K562 (cell line): ENCODE results near the gene WT1. TPM values are rescaled to one million over a fixed set of nuclear protein-coding genes. Genes with fewer than 3 reads are reported as not detected.

ENCODE experiments used
- HCFC1 ChIP-seq: IDR thresholded peaks from 2 replicates; pipeline ENCODE4 v1.6.1; 2012; ENCODE audit warnings: low read depth, low read length, improper control_type of control experiment
- MAFF ChIP-seq: IDR thresholded peaks from 2 replicates; pipeline ENCODE4 v1.6.1; 2012; ENCODE audit warnings: low read length, improper control_type of control experiment
- NFATC3 ChIP-seq: fragments of 450-650 bp; IDR thresholded peaks from 2 replicates; pipeline ENCODE4 v1.6.1; 2017; ENCODE audit warnings: mild to moderate bottlenecking
- NFXL1 ChIP-seq: fragments of 450-650 bp; formaldehyde crosslinking; IDR thresholded peaks from 2 replicates; pipeline ENCODE4 v1.4.0; 2021; ENCODE audit warnings: mild to moderate bottlenecking
- RCOR1 ChIP-seq, 2 experiments: IDR thresholded peaks; 2 replicates each; pipeline ENCODE4 v1.6.1; 2012; ENCODE audit warnings: low read depth in 2 of 2, low read length in 2 of 2, borderline replicate concordance in 1 of 2, improper control_type of control experiment in 1 of 2
- ZC3H8 ChIP-seq: fragments of 450-650 bp; IDR thresholded peaks from 2 replicates; pipeline ENCODE4 v1.6.1; 2017
- ZFP30 ChIP-seq: fragments of 250-450 bp; sonication (Bioruptor Pico); IDR thresholded peaks from 2 replicates; pipeline ENCODE4 v1.8.0; 2022; ENCODE audit warnings: moderate library complexity, mild to moderate bottlenecking, inconsistent platforms, borderline replicate concordance
- ZNF444 ChIP-seq: fragments of 250-450 bp; sonication (Bioruptor Pico); IDR thresholded peaks from 2 replicates; pipeline ENCODE4 v1.4.0; 2020; ENCODE audit warnings: mild to moderate bottlenecking, moderate library complexity
- ZNF507 ChIP-seq: conservative IDR thresholded peaks from 2 replicates; pipeline ENCODE4 v1.6.1; 2017; ENCODE audit warnings: missing genetic modification characterization, missing compliant biosample characterization
- polyA plus RNA-seq, 8 experiments: library from polyadenylated mRNA; depleted of rRNA in 4 of 8; stranded (reverse) in 5 of 8; unstranded in 3 of 8; fragments of >200 nt; fragmentation: Nextera tagmentation in 2 of 8; fragmentation: Illumina TruSeq in 1 of 8; extraction: Ambion mirVana in 2 of 8; extraction: Trizol in 1 of 8; gene quantifications; 2 replicates each; pipeline versions ENCODE4 v1.2.1 to v1.2.3, GENCODE V29; 2011 to 2014; ENCODE audit warnings: inconsistent platforms in 1 of 8, missing spikeins in 1 of 8
- total RNA-seq, 7 experiments: library from RNA; depleted of rRNA in 6 of 7; stranded (reverse); fragments of >200 nt in 6 of 7; fragmentation: Illumina TruSeq in 2 of 7; extraction: Trizol in 2 of 7; gene quantifications; 2 replicates each; pipeline versions ENCODE4 v1.2.1 to v1.2.3, GENCODE V29; 2011 to 2021; ENCODE audit warnings: low replicate concordance in 1 of 7
- TF ChIP-seq, protein P1 (sequence below): fragments of 450-650 bp; IDR thresholded peaks from 2 replicates; pipeline ENCODE4 v1.7.1; 2018; ENCODE audit warnings: mild to moderate bottlenecking, low read depth; ENCODE audit not compliant: partially characterized antibody

The WT1 gene
- total and polyA plus RNA-seq, 9 of the 15 experiments (the other 6 are each of a cell fraction or from before 2014, with no cell fraction given), result 7.1 to 33.8 (median 19.4) TPM

DNA sequence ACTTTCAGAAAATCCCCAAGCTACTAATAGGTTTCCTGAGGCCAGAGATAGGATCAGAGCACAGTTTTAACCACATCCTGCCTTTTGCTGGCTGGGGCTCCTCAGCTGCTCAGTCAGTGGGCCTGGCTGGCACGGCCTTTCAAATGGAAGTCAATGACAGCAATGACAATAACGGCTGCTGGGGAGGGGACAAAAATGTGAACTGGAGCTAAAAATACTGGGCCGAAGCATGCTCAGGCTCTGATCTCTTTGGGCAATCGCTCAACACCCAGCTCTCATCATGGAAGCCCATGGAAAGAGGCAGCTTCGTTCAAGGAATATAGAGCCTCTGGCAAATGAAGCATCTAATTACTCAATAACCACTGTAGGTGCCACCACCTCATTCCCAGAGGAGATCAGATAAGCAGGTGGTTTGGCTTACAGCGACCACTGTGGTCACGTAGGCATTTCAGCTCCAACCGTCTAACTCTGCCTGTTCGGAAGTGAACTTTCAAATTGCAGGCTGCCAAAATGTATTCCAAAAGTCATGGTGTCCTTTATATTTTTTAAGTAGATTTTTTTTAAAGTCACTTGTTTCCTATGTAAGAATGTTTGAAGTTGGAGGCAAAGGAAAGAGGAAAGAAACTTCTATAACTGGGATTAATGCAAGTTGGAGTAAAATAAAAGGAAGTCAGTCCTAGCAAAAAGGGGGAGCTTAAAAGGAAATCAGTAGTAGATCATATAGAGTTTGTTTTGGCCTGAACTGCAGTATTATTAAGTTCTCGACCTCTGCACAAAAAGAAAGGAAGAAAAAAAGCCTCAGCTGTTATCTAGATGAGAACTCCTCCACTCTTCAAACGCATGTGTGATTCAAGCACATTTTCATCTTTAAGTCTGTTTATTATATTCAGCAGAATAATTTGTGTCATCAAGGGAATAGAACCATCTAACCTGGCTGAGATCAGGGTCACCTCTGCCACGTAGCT is 14.1 kb downstream of the WT1 start (continued):
- TF ChIP-seq ZFP30, result no peak
- TF ChIP-seq MAFF, result no peak
- TF ChIP-seq, protein P1, sequence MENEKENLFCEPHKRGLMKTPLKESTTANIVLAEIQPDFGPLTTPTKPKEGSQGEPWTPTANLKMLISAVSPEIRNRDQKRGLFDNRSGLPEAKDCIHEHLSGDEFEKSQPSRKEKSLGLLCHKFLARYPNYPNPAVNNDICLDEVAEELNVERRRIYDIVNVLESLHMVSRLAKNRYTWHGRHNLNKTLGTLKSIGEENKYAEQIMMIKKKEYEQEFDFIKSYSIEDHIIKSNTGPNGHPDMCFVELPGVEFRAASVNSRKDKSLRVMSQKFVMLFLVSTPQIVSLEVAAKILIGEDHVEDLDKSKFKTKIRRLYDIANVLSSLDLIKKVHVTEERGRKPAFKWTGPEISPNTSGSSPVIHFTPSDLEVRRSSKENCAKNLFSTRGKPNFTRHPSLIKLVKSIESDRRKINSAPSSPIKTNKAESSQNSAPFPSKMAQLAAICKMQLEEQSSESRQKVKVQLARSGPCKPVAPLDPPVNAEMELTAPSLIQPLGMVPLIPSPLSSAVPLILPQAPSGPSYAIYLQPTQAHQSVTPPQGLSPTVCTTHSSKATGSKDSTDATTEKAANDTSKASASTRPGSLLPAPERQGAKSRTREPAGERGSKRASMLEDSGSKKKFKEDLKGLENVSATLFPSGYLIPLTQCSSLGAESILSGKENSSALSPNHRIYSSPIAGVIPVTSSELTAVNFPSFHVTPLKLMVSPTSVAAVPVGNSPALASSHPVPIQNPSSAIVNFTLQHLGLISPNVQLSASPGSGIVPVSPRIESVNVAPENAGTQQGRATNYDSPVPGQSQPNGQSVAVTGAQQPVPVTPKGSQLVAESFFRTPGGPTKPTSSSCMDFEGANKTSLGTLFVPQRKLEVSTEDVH, result no peak
- no peak for TF ChIP-seq ZNF444 (CRISPR knock-in tag)
- peak in 1 of 2 experiments; percentile 45; a peak in 1 of 4 replicates for TF ChIP-seq RCOR1 (IDR thresholded peaks at IDR 0.05; ENCODE audit: borderline replicate concordance in 1 of 2, low read depth in 2 of 2, low read length in 2 of 2)
- TF ChIP-seq NFATC3, result no peak
- no peak for TF ChIP-seq ZNF507 (tag)
- TF ChIP-seq ZC3H8, result no peak
- no peak for TF ChIP-seq HCFC1
- no peak for TF ChIP-seq NFXL1
